GM12865 (cell line): ENCODE measurements around the gene NDUFA8.
"Not testable (repeated sequence)": the region's sequence is repeated elsewhere in the genome, so short reads cannot be mapped to it uniquely, and the experiment has no call there.

Experiments
- DNase-seq: peaks from one replicate; pipeline ENCODE4 v3.0.0; 2010; ENCODE audit warnings: low read depth
- H3K4me3 ChIP-seq: 2 replicates; pipeline ENCODE4 v1.5.1; 2011; ENCODE audit warnings: mild to moderate bottlenecking, low read depth, low read length, control low read depth
- TF ChIP-seq, protein P1 (sequence below): IDR thresholded peaks from 2 replicates; pipeline ENCODE4 v1.5.1; 2011; ENCODE audit warnings: low read length, control low read depth, low read depth, inconsistent platforms; ENCODE audit not compliant: insufficient read depth; ENCODE audit errors: missing control alignments

The NDUFA8 gene

DNA sequence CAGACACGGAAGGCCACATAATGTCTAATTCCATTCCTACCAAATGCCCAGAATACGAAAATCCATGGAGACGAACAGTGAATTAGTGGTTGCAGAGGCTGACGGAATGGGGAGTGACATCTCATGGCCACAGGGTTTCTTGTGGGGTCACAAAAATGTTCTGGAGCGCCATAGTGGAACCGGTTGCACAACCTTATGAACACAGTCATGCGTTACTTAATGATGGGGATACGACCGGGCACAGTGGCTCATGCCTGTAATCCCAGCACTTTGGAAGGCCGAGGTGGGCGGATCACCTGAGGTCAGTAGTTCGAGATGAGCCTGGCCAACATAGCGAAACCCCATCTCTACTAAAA is 40.4 kb downstream of the NDUFA8 start:
- TF ChIP-seq, protein P1, sequence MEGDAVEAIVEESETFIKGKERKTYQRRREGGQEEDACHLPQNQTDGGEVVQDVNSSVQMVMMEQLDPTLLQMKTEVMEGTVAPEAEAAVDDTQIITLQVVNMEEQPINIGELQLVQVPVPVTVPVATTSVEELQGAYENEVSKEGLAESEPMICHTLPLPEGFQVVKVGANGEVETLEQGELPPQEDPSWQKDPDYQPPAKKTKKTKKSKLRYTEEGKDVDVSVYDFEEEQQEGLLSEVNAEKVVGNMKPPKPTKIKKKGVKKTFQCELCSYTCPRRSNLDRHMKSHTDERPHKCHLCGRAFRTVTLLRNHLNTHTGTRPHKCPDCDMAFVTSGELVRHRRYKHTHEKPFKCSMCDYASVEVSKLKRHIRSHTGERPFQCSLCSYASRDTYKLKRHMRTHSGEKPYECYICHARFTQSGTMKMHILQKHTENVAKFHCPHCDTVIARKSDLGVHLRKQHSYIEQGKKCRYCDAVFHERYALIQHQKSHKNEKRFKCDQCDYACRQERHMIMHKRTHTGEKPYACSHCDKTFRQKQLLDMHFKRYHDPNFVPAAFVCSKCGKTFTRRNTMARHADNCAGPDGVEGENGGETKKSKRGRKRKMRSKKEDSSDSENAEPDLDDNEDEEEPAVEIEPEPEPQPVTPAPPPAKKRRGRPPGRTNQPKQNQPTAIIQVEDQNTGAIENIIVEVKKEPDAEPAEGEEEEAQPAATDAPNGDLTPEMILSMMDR: no peak
- no peak for DNase-seq
- H3K4me3 ChIP-seq: no peak overlapping the region

DNA sequence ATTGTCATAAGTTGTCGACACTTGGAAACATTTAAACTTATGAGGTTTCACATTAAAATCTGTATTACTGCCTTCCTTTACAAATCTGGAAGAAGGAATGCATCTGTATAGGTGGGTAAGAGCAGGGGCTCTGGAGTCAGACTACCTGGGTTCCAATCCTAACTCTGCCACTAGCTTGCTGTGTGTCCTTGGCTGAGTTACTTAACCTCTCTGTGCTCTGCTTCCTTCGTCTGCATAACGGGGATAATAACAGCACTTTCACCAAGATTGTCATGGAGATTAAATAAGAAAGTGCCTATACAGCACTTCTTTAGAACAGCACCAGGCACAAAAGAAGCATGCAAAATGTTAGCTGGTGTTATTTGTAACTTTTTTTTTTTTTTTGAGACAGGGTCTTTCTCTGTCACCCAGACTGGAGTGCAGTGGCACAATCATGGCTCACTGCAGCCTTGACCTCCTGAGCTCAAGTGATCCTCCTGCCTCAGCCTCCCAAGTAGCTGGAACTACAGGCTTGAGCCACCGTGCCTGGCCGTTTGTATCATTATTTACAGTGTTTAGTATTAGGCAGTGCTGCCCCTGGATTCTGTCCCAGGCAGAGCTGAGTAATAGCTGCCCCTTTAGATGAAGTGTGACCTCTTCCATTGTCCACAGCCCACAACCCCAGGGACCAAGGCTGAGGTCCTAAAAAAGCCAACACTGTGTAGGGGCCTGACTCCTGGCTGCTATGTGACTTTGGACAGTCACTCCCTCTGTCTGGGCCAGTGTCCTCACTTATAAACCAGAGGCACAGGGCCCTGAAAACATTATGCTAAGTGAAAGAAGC is 41.0 kb downstream of the NDUFA8 start:
- TF ChIP-seq, protein P1: no peak
- H3K4me3 ChIP-seq: no peak overlapping the region
- DNase-seq: no peak

DNA sequence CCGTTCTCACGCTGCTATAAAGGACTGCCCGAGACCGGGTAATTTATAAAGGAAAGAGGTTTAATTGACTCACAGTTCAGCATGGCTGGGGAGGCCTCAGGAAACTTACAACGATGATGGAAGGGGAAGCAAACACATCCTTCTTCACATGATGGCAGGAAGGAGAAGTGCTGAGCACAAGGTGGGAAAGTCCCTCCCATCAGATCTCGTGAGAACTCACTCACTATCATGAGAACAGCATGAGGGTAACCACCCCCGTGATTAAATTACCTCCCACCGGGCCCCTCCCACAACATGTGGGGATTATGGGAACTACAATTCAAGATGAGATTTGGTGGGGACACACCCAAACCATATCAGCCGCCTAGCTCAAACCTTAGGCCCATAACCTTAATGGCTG is 42.3 kb downstream of the NDUFA8 start:
- H3K4me3 ChIP-seq, DNase-seq: not testable (repeated sequence)

DNA sequence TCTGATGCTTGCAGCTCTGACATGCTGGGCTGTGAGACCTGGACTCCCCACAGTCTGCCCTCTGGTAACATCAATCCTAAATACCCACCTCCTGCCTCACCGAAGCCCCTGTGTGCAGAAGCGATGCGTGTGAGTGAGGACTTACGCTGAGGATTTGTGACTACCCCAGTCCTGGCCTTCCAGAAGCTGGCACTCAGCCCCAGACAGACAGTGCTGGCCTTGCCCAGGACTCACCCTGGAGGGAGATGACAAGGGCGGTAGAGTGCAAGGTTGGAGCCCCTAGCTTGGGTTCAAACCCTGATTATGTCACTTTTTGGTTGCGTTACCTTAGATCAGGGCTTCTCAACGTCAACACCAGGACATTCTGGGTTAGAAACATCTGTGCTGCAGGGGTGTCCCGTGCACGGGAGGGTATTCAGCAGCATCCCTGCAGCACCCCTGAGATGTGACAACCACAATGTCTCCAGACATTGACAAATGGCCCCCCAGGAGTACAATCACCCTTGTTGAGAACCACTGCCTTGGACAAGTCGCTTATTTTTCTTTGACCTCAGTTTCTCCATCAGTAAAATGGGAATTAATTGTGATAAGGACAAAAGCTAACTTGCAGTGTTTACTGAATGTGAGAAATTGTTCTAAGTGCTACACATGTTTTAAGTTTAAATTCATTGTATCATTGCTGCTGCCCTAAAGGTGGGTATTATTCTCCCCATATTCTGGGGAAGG is 43.0 kb downstream of the NDUFA8 start:
- DNase-seq: no peak
- H3K4me3 ChIP-seq: no peak overlapping the region
- TF ChIP-seq, protein P1: no peak

DNA sequence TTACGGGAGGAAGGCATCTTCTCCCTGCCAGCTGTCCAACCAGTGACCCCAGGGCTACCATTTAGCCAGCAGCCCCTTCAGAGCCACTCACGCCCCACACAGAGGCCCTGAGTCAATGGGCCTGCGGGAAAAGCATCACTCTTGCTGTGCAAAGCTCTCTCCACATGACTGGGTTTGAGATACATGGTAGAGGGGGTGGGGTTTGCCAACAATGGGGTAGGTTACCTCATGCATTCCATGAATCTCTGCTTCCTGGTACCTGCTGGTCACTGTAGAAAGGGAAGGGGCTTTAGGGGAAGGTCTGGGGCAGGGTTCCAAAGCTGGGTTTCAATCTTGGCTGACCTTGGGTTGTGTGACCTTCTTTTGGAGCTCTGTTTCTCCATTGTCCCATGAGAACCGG is 43.5 kb downstream of the NDUFA8 start:
- no peak for DNase-seq
- TF ChIP-seq, protein P1: no peak
- H3K4me3 ChIP-seq: no peak overlapping the region

DNA sequence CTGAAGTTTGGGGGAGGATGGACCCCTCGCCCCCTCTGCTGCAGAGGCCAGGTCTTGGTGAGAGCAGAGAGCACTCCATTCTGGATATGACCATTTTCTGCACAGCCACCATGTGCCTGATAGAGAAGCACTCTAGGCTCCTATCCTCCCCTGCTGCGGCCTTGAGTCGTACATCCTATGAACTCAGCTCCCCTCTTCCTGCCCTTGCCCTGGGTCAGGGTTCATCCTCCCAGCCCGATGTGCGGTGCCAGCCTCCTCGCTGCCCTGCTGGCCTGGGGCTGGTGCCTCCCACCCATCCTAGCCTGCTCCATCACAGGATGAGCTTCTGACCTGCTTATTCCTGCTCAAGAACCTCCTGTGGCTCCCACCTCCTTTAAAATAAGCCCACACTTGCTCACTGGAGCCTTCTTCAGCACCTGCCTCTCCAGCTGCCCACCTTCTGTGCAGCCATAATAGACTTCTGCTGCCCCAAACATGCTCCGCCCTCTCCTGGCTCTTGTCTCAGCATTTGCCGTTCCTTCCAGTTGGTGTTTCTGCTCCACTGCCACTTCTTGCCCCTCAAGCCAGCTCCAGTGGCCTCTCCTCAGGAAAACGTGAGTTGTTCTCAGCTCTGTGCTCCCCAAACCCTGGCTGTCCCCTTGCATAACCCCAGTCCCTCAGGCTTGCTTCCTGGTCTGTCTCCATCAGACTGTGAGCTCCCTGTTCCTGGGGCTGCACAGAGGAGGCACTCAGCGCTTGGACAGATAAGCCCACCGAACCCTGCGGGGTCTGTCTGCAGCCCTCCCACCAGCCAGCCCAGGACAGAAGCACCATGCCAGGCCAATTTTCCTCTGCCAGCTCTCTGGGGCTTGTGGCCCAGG is 44.2 kb downstream of the NDUFA8 start:
- DNase-seq: no peak
- no peak overlapping the region for H3K4me3 ChIP-seq
- TF ChIP-seq, protein P1: no peak

DNA sequence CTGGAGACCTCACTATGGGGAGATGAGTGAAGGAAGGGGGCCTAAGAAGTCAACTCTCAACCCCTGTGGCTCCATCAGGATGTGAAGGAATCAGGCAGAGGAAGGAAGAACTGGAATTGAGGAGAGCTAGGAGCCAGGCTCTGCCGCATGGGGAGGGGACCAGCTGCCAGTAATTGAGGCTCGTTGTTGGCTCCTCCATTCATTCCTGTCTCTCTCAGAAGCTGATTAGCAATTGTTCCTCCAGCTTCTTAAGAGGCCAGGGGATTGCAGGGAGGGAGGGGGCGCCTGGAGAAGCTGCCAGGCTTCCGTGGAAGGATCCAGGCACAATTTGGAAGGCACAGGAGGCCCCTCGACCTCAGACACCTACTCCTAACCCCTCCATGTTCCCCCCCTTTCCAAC is 46.0 kb downstream of the NDUFA8 start:
- no peak for DNase-seq
- TF ChIP-seq, protein P1: no peak
- no peak overlapping the region for H3K4me3 ChIP-seq
